ENCODE data around the gene TMEM184A. TPM values are rescaled to one million over a fixed set of nuclear protein-coding genes. Genes with fewer than 3 reads are reported as not detected.

TMEM184A gene
- total RNA-seq, 1 donor from 2014 or later: 5.0 TPM

DNA sequence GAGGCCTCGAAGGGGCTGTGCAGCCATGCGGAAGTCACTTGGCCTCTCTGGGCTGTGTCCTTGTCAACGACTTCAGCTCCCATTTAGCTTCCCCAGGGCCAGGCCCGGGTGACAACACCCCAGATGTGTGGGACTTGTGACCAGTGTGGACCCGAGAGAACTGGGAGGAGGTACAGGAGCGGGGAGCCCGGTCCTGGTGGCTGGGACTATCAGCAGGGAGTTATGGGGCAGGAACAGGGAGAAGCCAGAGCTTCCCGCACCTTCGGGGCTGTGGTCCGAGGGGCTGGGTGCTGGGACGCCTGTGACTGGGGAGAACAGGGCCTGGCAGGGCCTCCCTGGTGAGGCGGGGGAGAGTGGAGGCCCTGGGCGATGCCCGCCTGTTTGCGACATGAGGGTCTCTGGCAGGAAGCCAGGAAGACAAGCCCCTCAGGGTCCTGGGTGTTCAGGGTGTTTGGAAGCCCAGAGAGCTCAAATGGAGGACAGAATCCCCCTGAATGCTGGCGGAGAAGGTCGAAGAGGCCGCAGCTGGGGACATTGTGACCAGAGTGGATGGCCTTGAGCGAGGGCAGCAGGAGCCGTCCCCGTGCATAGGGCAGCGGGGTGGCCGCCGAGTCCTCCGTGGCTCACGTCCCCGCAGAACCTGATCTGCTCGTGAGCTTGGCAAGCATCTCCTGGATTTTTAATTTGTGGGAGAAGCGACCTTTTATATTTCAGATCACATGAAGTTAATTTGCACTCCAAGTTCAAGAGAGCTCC is 43.8 kb upstream of the TMEM184A start:
- TF ChIP-seq, protein P1, sequence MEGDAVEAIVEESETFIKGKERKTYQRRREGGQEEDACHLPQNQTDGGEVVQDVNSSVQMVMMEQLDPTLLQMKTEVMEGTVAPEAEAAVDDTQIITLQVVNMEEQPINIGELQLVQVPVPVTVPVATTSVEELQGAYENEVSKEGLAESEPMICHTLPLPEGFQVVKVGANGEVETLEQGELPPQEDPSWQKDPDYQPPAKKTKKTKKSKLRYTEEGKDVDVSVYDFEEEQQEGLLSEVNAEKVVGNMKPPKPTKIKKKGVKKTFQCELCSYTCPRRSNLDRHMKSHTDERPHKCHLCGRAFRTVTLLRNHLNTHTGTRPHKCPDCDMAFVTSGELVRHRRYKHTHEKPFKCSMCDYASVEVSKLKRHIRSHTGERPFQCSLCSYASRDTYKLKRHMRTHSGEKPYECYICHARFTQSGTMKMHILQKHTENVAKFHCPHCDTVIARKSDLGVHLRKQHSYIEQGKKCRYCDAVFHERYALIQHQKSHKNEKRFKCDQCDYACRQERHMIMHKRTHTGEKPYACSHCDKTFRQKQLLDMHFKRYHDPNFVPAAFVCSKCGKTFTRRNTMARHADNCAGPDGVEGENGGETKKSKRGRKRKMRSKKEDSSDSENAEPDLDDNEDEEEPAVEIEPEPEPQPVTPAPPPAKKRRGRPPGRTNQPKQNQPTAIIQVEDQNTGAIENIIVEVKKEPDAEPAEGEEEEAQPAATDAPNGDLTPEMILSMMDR (IDR thresholded peaks at IDR 0.05; ENCODE audit: unreplicated experiment): no peak
- Mint-ChIP-seq H3K4me1 (no peaks in the 10 kb centered on the region), H3K27me3 (ENCODE audit: low read depth) (peaks cover 15% of the 10 kb centered on the region), H3K4me3 (no peak overlapping the region), H3K9me3 (no peaks in the 10 kb centered on the region), H3K27ac (no peak overlapping the region), H3K36me3 (no peaks in the 10 kb centered on the region)
- DNase-seq (ENCODE audit: low spot score in 2 of 2, unreplicated experiment in 2 of 2): no peak

DNA sequence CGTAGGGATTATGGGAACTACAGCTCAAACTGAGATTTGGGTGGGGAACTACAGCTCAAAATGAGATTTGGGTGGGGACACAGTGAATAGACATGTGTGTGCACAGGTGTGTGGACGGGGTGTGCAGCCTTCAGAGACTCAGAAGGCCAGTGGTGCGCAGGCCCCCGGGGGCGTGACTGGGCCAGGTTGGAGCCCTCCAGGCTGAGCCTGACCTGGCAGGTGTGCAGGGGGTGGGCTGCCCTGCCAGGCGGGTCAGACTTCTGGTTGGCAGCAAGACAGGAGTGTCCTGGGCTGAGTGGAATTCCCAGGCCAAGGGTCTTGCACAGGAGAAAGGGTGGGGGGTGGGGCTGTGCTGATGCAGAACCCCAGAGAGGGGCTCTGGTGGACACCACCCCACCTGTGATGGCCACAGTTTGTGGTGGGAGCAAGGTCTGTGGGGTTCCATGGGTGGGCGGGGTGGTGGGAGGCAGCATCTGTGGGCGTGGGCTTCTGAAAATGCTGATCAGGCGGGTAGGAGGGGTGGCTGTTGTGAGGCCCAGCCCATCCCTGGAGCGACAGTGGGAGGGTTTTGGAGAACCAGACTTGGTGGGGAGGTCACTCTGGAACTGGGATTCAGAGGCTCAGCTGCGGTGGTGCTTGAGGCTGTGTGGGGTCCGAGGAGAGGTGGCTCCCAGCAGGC is 43.1 kb upstream of the TMEM184A start:
- H3K36me3 Mint-ChIP-seq: no peaks in the 10 kb centered on the region
- peaks cover 15% of the 10 kb centered on the region for H3K27me3 Mint-ChIP-seq (ENCODE audit: low read depth)
- no peaks in the 10 kb centered on the region for H3K4me1 Mint-ChIP-seq
- H3K4me3 Mint-ChIP-seq: no peak overlapping the region
- DNase-seq (ENCODE audit: low spot score in 2 of 2, unreplicated experiment in 2 of 2): no peak
- H3K27ac Mint-ChIP-seq: no peak overlapping the region
- TF ChIP-seq, protein P1 (IDR thresholded peaks at IDR 0.05; ENCODE audit: unreplicated experiment): no peak
- no peaks in the 10 kb centered on the region for H3K9me3 Mint-ChIP-seq

DNA sequence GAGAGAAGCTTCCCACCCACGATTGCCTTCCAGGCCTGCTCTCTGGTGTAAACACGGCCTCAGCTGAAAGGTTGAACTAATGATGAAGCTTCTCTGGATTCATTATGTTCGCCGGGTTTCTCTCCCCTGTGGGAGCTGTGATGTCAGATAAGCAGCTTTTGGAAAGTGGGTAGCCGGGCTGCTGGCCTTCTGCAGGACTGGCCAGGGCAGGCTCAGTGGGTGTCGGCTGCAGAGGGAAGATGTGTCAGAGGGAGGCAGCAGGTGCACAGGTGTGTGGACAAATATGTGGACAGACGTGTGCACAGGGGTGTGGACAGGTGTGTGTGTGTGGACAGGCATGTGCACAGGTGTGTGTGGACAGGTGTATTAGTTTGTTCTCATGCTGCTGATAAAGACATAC is 42.3 kb upstream of the TMEM184A start:
- H3K4me1 Mint-ChIP-seq: no peaks in the 10 kb centered on the region
- no peak overlapping the region for H3K4me3 Mint-ChIP-seq
- no peak for DNase-seq (ENCODE audit: low spot score in 2 of 2, unreplicated experiment in 2 of 2)
- H3K27ac Mint-ChIP-seq: no peak overlapping the region
- no peaks in the 10 kb centered on the region for H3K9me3 Mint-ChIP-seq
- no peaks in the 10 kb centered on the region for H3K36me3 Mint-ChIP-seq
- TF ChIP-seq, protein P1 (IDR thresholded peaks at IDR 0.05; ENCODE audit: unreplicated experiment): no peak
- peaks cover 15% of the 10 kb centered on the region for H3K27me3 Mint-ChIP-seq (ENCODE audit: low read depth)

DNA sequence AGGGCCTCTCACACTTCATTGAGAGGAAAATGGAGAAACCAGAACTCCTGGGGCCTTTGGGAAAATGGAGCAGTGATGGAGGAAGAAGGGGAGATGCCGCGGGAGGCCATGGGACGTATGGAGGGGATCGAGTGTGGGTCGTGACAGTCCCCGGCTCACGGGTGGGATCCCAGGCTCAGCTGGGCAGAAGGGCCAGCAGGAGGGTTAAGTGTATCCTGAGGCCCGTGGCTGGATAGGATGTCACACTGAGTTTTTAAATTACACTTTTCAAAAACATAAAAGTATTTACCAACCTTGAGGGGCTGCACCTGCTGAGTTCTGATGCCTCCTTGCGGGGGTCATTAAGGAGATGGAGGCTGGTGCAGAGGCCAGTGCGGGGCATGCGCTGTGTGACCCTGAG is 41.8 kb upstream of the TMEM184A start:
- no peak overlapping the region for H3K4me3 Mint-ChIP-seq
- TF ChIP-seq, protein P1 (IDR thresholded peaks at IDR 0.05; ENCODE audit: unreplicated experiment): no peak
- H3K9me3 Mint-ChIP-seq: no peaks in the 10 kb centered on the region
- peaks cover 18% of the 10 kb centered on the region for H3K27me3 Mint-ChIP-seq (ENCODE audit: low read depth)
- H3K4me1 Mint-ChIP-seq: no peaks in the 10 kb centered on the region
- no peak overlapping the region for H3K27ac Mint-ChIP-seq
- H3K36me3 Mint-ChIP-seq: no peaks in the 10 kb centered on the region
- no peak for DNase-seq (ENCODE audit: low spot score in 2 of 2, unreplicated experiment in 2 of 2)

DNA sequence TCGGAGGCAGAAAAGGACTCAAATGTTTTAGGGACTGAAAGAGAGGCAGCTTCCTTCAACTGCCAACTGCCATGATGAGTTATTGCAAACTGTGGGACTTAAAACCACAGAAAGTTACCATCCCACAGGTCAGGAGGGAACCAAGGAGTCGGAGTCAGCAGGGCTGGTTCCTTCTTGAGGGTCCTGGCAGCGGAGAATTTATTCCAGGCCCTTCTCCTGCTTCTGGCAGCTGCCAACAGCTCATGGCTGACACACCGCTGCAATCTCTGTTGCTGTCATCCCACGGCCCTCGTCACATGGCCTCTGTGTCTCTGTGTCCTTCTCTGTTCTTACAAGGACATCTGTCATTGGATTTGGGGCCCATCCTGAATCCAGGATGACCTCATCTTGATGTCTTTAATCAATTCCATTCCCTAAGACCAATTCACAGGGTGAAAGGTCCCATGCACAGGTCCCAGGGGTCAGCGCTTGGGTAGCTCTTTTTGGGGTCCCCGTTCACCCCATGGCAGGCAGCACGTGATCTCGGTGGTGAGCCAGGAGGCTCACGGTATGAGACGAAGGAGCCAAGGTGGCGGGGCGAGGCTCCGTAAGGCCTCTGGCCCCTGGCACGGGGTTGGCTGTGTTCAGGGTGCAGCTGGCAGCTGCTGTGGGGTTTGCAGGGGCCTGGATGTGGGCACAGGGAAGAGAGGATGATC is 41.2 kb upstream of the TMEM184A start:
- Mint-ChIP-seq H3K4me3 (no peak overlapping the region), H3K27ac (no peak overlapping the region), H3K4me1 (peaks cover 2% of the 10 kb centered on the region), H3K36me3 (no peaks in the 10 kb centered on the region), H3K27me3 (ENCODE audit: low read depth) (peaks cover 23% of the 10 kb centered on the region), H3K9me3 (no peaks in the 10 kb centered on the region)
- TF ChIP-seq, protein P1 (IDR thresholded peaks at IDR 0.05; ENCODE audit: unreplicated experiment): no peak
- DNase-seq (ENCODE audit: low spot score in 2 of 2, unreplicated experiment in 2 of 2): no peak
